Right ventricle myocardium superior (tissue), 1 donor: ENCODE results near the gene PHACTR3. TPM values are rescaled to one million over a fixed set of nuclear protein-coding genes. Genes with fewer than 3 reads are reported as not detected.

Experiments
- ATAC-seq: fragments of 200-7000 bp; cut with Tn5 transposase; one replicate; pipeline ENCODE4 v1.9.1; 2020; ENCODE audit warnings: mild to moderate bottlenecking; ENCODE audit not compliant: poor library complexity
- DNase-seq: peaks from one replicate; pipeline ENCODE4 v3.0.0-alpha.2; 2020
- intact Hi-C: fragments of 100-400 bp; cut with DNase I; formaldehyde crosslinking; loops from one replicate; pipeline ENCODE4 v1.11.2; 2022
- total RNA-seq: library from RNA; stranded (reverse); fragmentation: NEBNext Ultra II Directional; extraction: Animal tissue kit (Norgen Biotek cat#: 25700); gene quantifications from one replicate; pipeline ENCODE4 v1.2.1, GENCODE V29; 2021
- donor health status: DM: no; HTN: yes; CAD: no; lungs with severe emphysema.

Gene PHACTR3
- total RNA-seq, 1 donor from 2014 or later = 10.0 TPM

DNA sequence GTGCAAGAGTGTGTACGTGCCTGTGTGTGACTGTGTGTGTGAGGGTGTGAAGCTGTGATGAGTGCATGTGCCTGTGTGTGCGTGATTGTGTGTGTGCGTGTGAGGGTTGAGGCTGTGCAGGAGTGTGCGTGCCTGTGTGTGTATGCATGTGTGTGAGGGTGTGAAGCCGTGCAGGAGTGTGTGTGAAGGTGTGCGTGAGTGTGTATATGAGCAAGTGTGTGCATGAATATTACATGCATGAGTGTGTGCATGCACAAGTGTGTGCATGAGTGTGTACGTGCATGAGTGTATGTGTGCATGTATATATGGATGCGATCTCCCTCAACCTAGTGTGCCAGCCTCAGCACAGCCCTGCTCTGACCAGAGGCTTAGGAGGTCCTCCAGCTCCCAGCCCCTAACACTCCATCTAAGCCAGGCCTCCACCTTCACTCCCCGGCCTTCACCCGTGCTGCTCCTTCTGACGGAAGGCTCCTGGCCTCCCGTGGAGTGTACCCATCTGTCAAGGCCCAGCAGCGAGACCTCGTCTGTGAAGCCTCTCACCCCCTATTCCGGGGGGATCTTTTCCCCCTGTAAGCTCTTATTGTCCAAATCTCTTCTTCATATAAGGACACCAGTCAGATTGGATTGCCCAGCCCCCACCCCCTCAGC lies 19.9 kb upstream of the PHACTR3 start:
- ATAC-seq (no peak), DNase-seq (no peak)
- intact Hi-C loops = no loop called here

DNA sequence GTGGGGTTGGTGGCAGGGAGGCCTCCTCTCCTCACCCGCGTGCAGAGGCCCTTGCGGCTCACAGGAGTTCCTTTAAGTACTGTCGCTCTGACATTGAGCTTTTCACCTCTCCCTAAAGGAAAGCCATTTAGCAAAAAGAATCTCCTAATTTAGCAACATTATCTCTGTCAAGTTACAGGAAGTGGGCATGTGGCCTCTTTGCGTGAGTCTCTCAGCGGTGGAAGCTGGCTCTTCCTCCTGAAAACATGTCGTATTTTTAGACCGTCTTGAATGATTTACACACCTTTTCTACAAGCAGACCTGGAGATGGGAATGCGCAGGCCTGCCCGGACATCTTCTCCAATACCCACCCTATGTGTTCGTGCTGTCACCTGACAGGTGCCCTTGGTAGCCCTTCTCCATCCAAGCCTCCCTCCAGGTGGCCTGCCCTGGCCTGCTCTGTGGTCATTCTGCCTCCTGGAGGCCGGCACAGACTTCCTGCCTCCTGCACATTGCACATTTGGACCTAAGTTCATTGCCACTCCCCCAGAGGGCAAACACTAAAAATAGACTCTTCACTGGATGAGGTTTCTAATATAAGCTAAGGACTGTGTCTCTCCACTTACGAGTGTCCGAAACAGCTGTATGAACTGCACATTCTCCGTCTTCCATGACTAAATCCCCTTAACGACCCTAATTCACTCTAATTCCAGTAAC lies 18.5 kb upstream of the PHACTR3 start:
- ATAC-seq = peak; percentile 63
- intact Hi-C loops = no loop called here

GRCh38 chr20:59586613-59587012 lies 17.7 kb upstream of the PHACTR3 start:
- DNase-seq (no peak), ATAC-seq (no peak)
- intact Hi-C loops = no loop called here

More for the DNA sequence above, 18.5 kb upstream of the PHACTR3 start:
- no peak for DNase-seq

DNA sequence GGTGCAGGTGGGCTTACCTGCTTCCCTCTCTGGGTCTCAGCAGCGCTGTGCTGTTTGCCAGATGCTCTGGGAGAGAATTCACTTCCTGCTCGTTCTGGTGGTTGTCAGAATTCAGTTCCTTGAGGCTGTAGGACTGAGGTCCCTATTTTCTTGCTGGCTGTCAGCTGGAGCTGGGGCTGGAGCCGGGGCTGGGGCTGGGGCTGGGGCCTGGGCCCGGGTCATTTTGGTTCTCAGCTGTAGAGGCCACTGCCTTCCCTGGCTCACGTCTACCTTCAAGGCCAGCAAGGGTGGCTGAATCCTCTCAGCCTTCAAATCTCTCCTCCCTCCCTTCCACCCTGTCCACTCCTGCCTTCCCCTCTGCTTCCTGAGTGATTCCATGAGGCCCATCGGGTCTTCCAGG lies 16.8 kb upstream of the PHACTR3 start:
- intact Hi-C loops = no loop called here
- ATAC-seq = no peak
- DNase-seq = no peak

- ATAC-seq = no peak
- peak; percentile 27 for DNase-seq
- intact Hi-C loops = no loop called here
These were observed 16.0 kb upstream of the PHACTR3 start for GRCh38 chr20:59588236-59588855.

GRCh38 chr20:59589086-59589684 lies 15.2 kb upstream of the PHACTR3 start:
- ATAC-seq = no peak
- peak; percentile 11 for DNase-seq
- intact Hi-C loops = no loop called here

DNA sequence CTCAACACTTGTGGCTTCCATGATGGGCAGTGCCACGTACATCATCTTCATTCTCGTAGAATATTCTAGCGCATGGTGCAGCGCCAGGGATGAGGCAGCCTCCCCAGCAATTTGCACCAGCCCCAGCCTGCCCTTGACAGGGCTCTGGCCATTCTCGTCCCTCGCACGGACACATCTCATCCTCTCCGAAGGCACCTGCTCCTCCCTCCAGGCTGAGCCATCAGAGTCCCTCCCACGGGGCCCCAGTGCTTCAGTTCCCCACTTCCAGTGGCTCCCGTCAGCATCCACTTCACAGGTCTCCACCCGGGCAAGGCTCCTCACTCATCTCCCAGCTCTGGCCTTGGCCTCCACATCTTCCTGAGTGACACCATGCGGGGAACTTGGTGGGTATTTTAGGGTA lies 13.3 kb upstream of the PHACTR3 start:
- intact Hi-C loops = no loop called here
- DNase-seq = peak; percentile 20
- no peak for ATAC-seq

DNA sequence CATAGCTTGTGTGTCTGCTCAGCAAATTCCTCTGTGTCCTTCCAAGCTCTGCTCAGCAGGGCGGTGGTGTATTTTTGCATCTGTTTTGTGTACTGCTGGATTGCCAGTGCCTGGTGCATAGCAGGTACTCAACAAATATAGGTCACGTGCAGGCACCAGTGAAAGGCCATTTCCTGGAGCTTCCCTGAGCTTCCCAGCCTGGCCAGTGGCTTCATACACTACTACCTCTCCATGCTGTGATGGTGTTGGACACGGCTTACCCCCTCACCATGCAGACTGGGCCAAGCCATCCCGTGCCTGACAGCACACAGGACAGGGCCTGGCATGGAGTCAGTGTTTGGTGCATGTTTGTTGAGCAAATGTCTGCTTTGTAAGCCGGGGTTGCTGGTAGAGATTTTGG lies 7.7 kb upstream of the PHACTR3 start:
- ATAC-seq (peak; percentile 88), DNase-seq (no peak)
- intact Hi-C loops = loop anchor here (5.0 kb wide), 1 partner anchor 156 kb away; no protein-coding TSS in a partner anchor

DNA sequence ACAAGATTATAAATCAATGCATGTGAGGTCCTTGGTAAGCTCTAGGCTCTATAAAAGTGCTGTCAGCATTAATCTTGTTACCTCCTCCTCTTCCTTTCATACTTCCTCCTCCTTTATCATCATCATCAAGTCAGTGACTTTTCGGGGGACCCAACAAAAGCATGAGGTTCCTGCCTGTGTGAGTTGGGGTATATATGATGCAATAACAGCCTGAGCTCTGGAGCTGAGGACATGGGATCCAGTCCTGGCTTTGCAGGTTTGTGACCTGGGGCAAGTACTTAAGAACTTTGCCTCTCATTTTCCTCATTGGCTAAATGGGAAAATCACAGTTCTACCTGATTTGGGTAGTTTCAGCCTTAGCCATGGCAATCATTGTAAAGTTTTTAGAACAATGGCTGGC lies 7.1 kb upstream of the PHACTR3 start:
- DNase-seq (no peak), ATAC-seq (no peak)
- intact Hi-C loops = loop anchor here (5.0 kb wide), 1 partner anchor 155 kb away; no protein-coding TSS in a partner anchor

- no peak for DNase-seq
- intact Hi-C loops = loop anchor here (5.0 kb wide), 1 partner anchor 154 kb away; no protein-coding TSS in a partner anchor
- peak; percentile 71 for ATAC-seq
These were observed 5.6 kb upstream of the PHACTR3 start for GRCh38 chr20:59598625-59599310.

DNA sequence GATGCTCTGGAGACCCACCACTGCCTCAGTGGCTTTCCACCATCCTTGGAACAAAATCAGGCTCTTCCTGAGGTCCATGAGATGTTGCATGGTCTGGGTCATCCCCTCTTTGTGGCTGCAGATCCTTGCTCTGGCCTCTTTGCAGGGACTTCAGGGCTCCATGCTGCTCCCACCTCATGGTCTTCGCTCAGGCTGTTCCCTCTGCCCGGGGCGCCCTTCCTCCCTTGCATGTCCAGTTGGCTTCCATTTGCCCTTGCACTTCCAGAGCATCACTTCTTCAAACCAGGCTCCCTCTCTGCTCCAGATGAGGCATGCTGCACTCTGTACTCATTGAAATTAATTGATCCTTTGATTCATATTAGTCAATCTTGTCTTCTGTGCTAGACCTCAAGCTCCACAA lies 4.4 kb upstream of the PHACTR3 start:
- ATAC-seq (no peak), DNase-seq (no peak)
- intact Hi-C loops = loop anchor here (5.0 kb wide), 1 partner anchor 152 kb away; no protein-coding TSS in a partner anchor

DNA sequence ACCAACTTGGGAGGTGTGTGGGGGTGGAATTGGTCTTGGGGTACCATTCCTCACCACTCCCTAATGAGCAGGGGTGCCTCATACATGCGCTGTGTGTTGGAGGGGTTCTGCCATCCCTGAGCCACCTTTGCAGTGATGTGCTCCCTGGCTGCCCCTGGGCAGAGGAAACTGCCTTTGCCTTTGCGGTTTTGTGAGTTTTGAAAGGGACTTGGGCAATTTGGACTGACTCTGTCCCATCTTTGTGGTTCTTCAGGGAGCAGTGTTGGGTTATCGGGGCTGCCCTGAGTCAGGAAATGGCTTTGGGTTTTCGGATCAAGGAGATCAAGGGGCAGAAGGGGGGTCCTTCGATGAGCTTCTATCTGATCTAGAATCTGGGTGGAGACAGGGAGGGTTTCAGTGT lies 3.9 kb upstream of the PHACTR3 start:
- no peak for ATAC-seq
- DNase-seq = no peak
- intact Hi-C loops = no loop called here

- ATAC-seq = no peak
- DNase-seq = no peak
- intact Hi-C loops = no loop called here
These were observed 1.7 kb upstream of the PHACTR3 start for GRCh38 chr20:59602546-59603080.

GRCh38 chr20:59603176-59603575 lies 1.2 kb upstream of the PHACTR3 start:
- ATAC-seq = no peak
- intact Hi-C loops = no loop called here
- DNase-seq = no peak

GRCh38 chr20:59604741-59605600 lies 631 bp downstream of the PHACTR3 start:
- peak; percentile 67 for ATAC-seq
- DNase-seq = no peak
- intact Hi-C loops = no loop called here

DNA sequence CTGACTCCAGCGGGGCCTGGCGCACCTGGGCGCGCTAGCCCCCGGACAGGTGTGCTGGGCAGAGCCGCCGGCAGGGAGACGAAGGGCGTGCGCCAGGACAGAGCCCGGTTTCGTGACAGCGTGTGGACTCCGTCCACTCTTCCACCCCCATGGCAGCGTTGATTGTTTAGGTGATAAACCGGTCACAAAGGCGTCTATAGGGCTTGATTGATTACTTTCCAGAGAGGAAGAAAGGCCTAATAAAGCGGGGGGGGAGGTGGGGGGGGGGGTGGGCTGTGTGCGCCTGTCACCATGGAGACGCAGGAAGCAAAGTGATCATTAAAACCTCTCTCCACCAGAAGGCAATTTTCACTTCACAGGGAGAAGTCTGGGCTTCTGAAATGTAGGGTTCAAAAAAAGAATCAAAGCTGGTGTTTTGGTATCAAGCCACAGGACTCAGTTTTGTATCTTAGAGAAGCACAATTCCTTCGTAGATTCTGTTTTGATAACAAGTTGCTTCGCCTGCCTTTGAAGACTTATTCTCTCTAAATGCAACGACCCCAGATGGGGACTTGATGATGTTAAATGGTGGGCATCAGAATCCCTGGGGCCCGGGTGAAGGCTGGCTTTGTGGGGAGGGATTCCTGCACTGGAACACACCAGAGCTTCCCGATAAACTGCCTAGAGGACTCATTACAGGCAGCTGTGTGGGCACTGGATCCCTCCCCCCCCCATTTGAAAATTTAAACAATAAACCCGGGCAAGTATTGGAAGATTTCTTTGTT lies 1.4 kb downstream of the PHACTR3 start:
- intact Hi-C loops = no loop called here
- DNase-seq = no peak
- no peak for ATAC-seq

- ATAC-seq (no peak), DNase-seq (no peak)
- intact Hi-C loops = no loop called here
These were observed 2.2 kb downstream of the PHACTR3 start for GRCh38 chr20:59606566-59606965.
